K562 (cell line): ENCODE measurements around the gene SEMA4G. TPM values are rescaled to one million over a fixed set of nuclear protein-coding genes. Genes with fewer than 3 reads are reported as not detected.

Experiments
- ATAC-seq: fragments of 200-7000 bp; cut with Tn5 transposase; 3 replicates; pipeline ENCODE4 v1.9.1; 2020; ENCODE audit warnings: moderate library complexity
- BruUV-seq: library from RNA; stranded (reverse); fragments of 400-500 nt; replicated peaks from 2 replicates; lab custom pipeline; 2021; lab: Mats Ljungman, UMichigan
- CTCF ChIA-PET: fragments of 300-600 bp; formaldehyde crosslinking; extraction: SDS; loops from one replicate; lab custom pipeline; 2021; ENCODE audit warnings: low intra/inter-chr PET ratio; lab: Yijun Ruan, JAX
- POLR2A ChIA-PET: fragments of 300-600, 350-650 bp; sonication (Branson Sonifier 250); formaldehyde crosslinking; extraction: SDS; loops from one replicate; lab custom pipeline; 2021; ENCODE audit warnings: antibody characterized with exemption, inconsistent platforms; lab: Yijun Ruan, JAX
- DNase-seq, 4 experiments: peaks; one replicate each; pipeline versions ENCODE4 v3.0.0 to v3.0.0-alpha.2; 2011 to 2018; ENCODE audit warnings: low spot score in 3 of 4, mixed read lengths in 3 of 4; ENCODE audit errors: extremely low read depth in 1 of 4
- FAIRE-seq: peaks from 2 replicates; lab custom pipeline; 2011; peaks lifted over from hg19 to GRCh38; lab: Jason Lieb, UNC
- H2AFZ ChIP-seq: 2 replicates; pipeline ENCODE4 v1.6.0; 2011; ENCODE audit warnings: low read depth, low read length, control low read depth, inconsistent platforms
- H3K27ac ChIP-seq: fragments of 200-600 bp; 3 replicates; pipeline ENCODE4 v1.8.0; 2011; ENCODE audit warnings: low read depth, mild to moderate bottlenecking, control low read depth, inconsistent platforms, low read length, moderate library complexity, mixed read lengths; ENCODE audit errors: extremely low read depth
- H3K27me3 ChIP-seq, 2 experiments: fragments of 300-600 bp in 1 of 2; 2 replicates in 1 of 2; 3 replicates in 1 of 2; pipeline versions ENCODE4 v1.6.0 to v1.8.0; 2011; ENCODE audit warnings: inconsistent platforms in 2 of 2, low read length in 2 of 2, mild to moderate bottlenecking in 1 of 2, mixed read lengths in 1 of 2, moderate library complexity in 1 of 2; ENCODE audit not compliant: control insufficient read depth in 2 of 2, insufficient read depth in 2 of 2
- H3K36me3 ChIP-seq: fragments of 300-600 bp; 3 replicates; pipeline ENCODE4 v1.8.0; 2011; ENCODE audit warnings: mild to moderate bottlenecking, low read length, inconsistent platforms; ENCODE audit not compliant: control insufficient read depth, insufficient read depth
- H3K4me1 ChIP-seq, 2 experiments: fragments of 200-600 bp in 1 of 2; replicated peaks in 1 of 2; 2 replicates in 1 of 2; 3 replicates in 1 of 2; pipeline versions ENCODE4 v1.5.1 to v1.8.0; 2011; ENCODE audit warnings: inconsistent platforms in 2 of 2, low read length in 2 of 2, mild to moderate bottlenecking in 1 of 2, mixed read lengths in 1 of 2, moderate library complexity in 1 of 2; ENCODE audit not compliant: control insufficient read depth in 2 of 2, insufficient read depth in 2 of 2
- H3K4me2 ChIP-seq: 2 replicates; pipeline ENCODE4 v1.6.1; 2011; ENCODE audit warnings: low read length, control low read depth, inconsistent platforms, mixed read lengths; ENCODE audit not compliant: insufficient read depth
- H3K4me3 ChIP-seq: fragments of 200-600 bp; sonication (generic), shearing (Covaris generic); 2 replicates; pipeline ENCODE4 v1.5.1; 2016; ENCODE audit warnings: control low read depth, inconsistent platforms
- H3K79me2 ChIP-seq: fragments of 200-600 bp; 3 replicates; pipeline ENCODE4 v1.8.0; 2011; ENCODE audit warnings: low read length, inconsistent platforms; ENCODE audit not compliant: control insufficient read depth, insufficient read depth
- H3K9ac ChIP-seq, 2 experiments: 2 replicates each; pipeline versions ENCODE4 v1.6.0 to v1.6.1; 2011; ENCODE audit warnings: low read depth in 2 of 2, low read length in 2 of 2, control low read depth in 1 of 2, inconsistent platforms in 1 of 2, mild to moderate bottlenecking in 1 of 2, mixed read lengths in 1 of 2; ENCODE audit not compliant: insufficient read depth in 1 of 2
- H3K9me1 ChIP-seq: one replicate; pipeline ENCODE4 v1.6.0; 2011; ENCODE audit warnings: inconsistent platforms, mild to moderate bottlenecking, low read length, moderate library complexity; ENCODE audit not compliant: control insufficient read depth, insufficient read depth
- H3K9me3 ChIP-seq: replicated peaks from 2 replicates; pipeline ENCODE4 v1.5.1; 2011; ENCODE audit warnings: low read depth, low read length, inconsistent platforms; ENCODE audit not compliant: control insufficient read depth, insufficient read depth
- H4K20me1 ChIP-seq: replicated peaks from 2 replicates; pipeline ENCODE4 v1.6.1; 2011; ENCODE audit warnings: low read length, inconsistent platforms, mixed read lengths; ENCODE audit not compliant: control insufficient read depth, insufficient read depth
- CTCF ChIP-seq, 3 experiments: IDR thresholded peaks in 2 of 3; conservative IDR thresholded peaks in 1 of 3; 2 replicates each; pipeline ENCODE4 v1.5.1; 2011 to 2012; ENCODE audit warnings: low read length in 3 of 3, mild to moderate bottlenecking in 3 of 3, control low read depth in 2 of 3, improper control_type of control experiment in 1 of 3, inconsistent platforms in 1 of 3, low read depth in 1 of 3, mixed read lengths in 1 of 3, moderate library complexity in 1 of 3; ENCODE audit not compliant: insufficient read depth in 2 of 3
- FOSL1 ChIP-seq: fragments of 200-800 bp; sonication (Bioruptor generic); conservative IDR thresholded peaks from 2 replicates; pipeline ENCODE4 v1.6.1; 2016; ENCODE audit warnings: missing genetic modification characterization, missing compliant biosample characterization
- ILF3 ChIP-seq: fragments of 450-650 bp; IDR thresholded peaks from 2 replicates; pipeline ENCODE4 v1.6.1; 2018; ENCODE audit warnings: antibody characterized with exemption, mild to moderate bottlenecking, moderate library complexity, borderline replicate concordance
- POLR2AphosphoS2 ChIP-seq: IDR thresholded peaks from 2 replicates; pipeline ENCODE4 v1.6.1; 2012; ENCODE audit warnings: low read length, improper control_type of control experiment
- RNF219 ChIP-seq: fragments of 250-450 bp; sonication (Bioruptor Pico); IDR thresholded peaks from 2 replicates; pipeline ENCODE4 v1.5.0; 2022; ENCODE audit warnings: mild to moderate bottlenecking
- TSC22D4 ChIP-seq: fragments of 450-650 bp; IDR thresholded peaks from 2 replicates; pipeline ENCODE4 v1.6.1; 2016; ENCODE audit warnings: missing genetic modification characterization, missing biosample characterization, control low read depth
- ZNF146 ChIP-seq: IDR thresholded peaks from one replicate; pipeline ENCODE4 v1.6.1; 2018; ENCODE audit warnings: missing compliant biosample characterization; ENCODE audit not compliant: unreplicated experiment
- WGBS: fragments of 100-300 bp; shearing (Covaris generic); methylation state at CpG from one replicate; pipeline ENCODE4 v1.1.6; 2016; ENCODE audit warnings: low coverage, mixed read lengths; ENCODE audit not compliant: insufficient coverage; ENCODE audit errors: missing lambda C conversion rate; 5-methylcytosine and 5-hydroxymethylcytosine counted together
- in situ Hi-C: fragments of 300-500 bp; cut with MboI; formaldehyde crosslinking; loops from 4 replicates; pipeline ENCODE4 v1.15.0; 2018; ENCODE audit warnings: inconsistent platforms, mixed read lengths
- intact Hi-C: fragments of 100-400 bp; cut with micrococcal nuclease; formaldehyde crosslinking; loops from 2 replicates; pipeline ENCODE4 v1.14.2; 2022
- polyA plus RNA-seq, 8 experiments: library from polyadenylated mRNA; depleted of rRNA in 4 of 8; stranded (reverse) in 5 of 8; unstranded in 3 of 8; fragments of >200 nt; fragmentation: Nextera tagmentation in 2 of 8; fragmentation: Illumina TruSeq in 1 of 8; extraction: Ambion mirVana in 2 of 8; extraction: Trizol in 1 of 8; gene quantifications; 2 replicates each; pipeline versions ENCODE4 v1.2.1 to v1.2.3, GENCODE V29; 2011 to 2014; ENCODE audit warnings: inconsistent platforms in 1 of 8, missing spikeins in 1 of 8
- total RNA-seq, 7 experiments: library from RNA; depleted of rRNA in 6 of 7; stranded (reverse); fragments of >200 nt in 6 of 7; fragmentation: Illumina TruSeq in 2 of 7; extraction: Trizol in 2 of 7; gene quantifications; 2 replicates each; pipeline versions ENCODE4 v1.2.1 to v1.2.3, GENCODE V29; 2011 to 2021; ENCODE audit warnings: low replicate concordance in 1 of 7
- TF ChIP-seq, protein P1 (sequence below): IDR thresholded peaks from 2 replicates; pipeline ENCODE4 v1.6.1; 2012; ENCODE audit warnings: low read depth, low read length, improper control_type of control experiment, borderline replicate concordance

SEMA4G gene
- total and polyA plus RNA-seq, 9 of the 15 experiments (the other 6 are each of a cell fraction or from before 2014, with no cell fraction given) = 0.40 to 7.8 (median 1.8) TPM

DNA sequence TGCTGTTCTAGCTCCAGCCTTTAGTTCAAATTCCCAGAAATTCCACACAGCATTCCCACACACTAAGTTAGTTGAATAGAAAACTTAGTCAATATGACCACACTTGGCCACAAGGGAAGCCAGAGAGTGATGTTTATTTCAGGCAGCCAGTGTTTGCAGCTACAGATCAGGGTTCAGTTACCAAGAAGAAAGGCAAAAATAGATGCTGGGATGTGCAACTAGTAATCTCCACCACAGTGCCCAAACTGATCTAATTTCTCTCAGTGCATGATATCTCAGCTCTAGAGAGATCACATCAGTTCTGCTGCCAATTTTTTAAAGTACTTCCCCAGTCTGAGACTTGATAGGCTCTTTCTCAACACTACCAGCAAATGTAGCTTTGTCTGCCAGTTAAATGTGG is 38.9 kb upstream of the SEMA4G start (continued):
- TF ChIP-seq, protein P1, sequence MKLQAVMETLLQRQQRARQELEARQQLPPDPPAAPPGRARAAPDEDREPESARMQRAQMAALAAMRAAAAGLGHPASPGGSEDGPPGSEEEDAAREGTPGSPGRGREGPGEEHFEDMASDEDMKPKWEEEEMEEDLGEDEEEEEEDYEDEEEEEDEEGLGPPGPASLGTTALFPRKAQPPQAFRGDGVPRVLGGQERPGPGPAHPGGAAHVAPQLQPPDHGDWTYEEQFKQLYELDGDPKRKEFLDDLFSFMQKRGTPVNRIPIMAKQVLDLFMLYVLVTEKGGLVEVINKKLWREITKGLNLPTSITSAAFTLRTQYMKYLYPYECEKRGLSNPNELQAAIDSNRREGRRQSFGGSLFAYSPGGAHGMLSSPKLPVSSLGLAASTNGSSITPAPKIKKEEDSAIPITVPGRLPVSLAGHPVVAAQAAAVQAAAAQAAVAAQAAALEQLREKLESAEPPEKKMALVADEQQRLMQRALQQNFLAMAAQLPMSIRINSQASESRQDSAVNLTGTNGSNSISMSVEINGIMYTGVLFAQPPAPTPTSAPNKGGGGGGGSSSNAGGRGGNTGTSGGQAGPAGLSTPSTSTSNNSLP = no peak
- no peak for TF ChIP-seq ILF3
- no peak for TF ChIP-seq POLR2AphosphoS2

GRCh38 chr10:100934084-100934659 is 35.1 kb upstream of the SEMA4G start:
- no TSS peak for BruUV-seq
- no peaks in the 10 kb centered on the region for H3K27me3 ChIP-seq
- 75% methylated on average over 3 of the region's 3 CpGs for WGBS
- H3K4me2 ChIP-seq = no peak overlapping the region
- no peaks in the 10 kb centered on the region for H3K9me1 ChIP-seq
- ATAC-seq (no peak), DNase-seq (peak in 3 of 4 experiments; percentile 11 to 12 (median 11)), FAIRE-seq (no peak)
- H2AFZ ChIP-seq = no peak overlapping the region
- in situ Hi-C loops = no loop called here
- POLR2A ChIA-PET = no interaction called here
- no peak overlapping the region for H3K9ac ChIP-seq
- peaks cover 68% of the 10 kb centered on the region for H3K36me3 ChIP-seq
- H3K4me1 ChIP-seq = no peaks in the 10 kb centered on the region
- CTCF ChIA-PET = no interaction called here
- H3K79me2 ChIP-seq = no peaks in the 10 kb centered on the region
- no peak overlapping the region for H3K27ac ChIP-seq
- intact Hi-C loops = no loop called here
- H4K20me1 ChIP-seq = no peaks in the 10 kb centered on the region
- no peak overlapping the region for H3K4me3 ChIP-seq
- H3K9me3 ChIP-seq = no peaks in the 10 kb centered on the region
- TF ChIP-seq RNF219 = no peak
- TF ChIP-seq ZNF146 (CRISPR knock-in tag) = peak; percentile 10
- peak; percentile 32 to 44 (median 42); a peak in 4 of 6 replicates for TF ChIP-seq CTCF (IDR thresholded peaks at IDR 0.05 in 2 of 3, conservative IDR thresholded peaks at IDR 0.05 in 1 of 3; ENCODE audit: insufficient read depth in 2 of 3, low read depth in 1 of 3, low read length in 3 of 3)
- TF ChIP-seq TSC22D4 (tag) = no peak
- no peak for TF ChIP-seq FOSL1 (tag)
